HG03060 (cell line): ENCODE data around the gene BLOC1S2.
"Not testable (repeated sequence)": the region's sequence is repeated elsewhere in the genome, so short reads cannot be mapped to it uniquely, and the experiment has no call there.

Experiments
- ATAC-seq: cut with Tn5 transposase; IDR thresholded peaks from one replicate; pipeline ENCODE4 v1.9.1; 2021; ENCODE audit warnings: low read depth, moderate number of reproducible peaks; ENCODE audit not compliant: unreplicated experiment

BLOC1S2 gene

DNA sequence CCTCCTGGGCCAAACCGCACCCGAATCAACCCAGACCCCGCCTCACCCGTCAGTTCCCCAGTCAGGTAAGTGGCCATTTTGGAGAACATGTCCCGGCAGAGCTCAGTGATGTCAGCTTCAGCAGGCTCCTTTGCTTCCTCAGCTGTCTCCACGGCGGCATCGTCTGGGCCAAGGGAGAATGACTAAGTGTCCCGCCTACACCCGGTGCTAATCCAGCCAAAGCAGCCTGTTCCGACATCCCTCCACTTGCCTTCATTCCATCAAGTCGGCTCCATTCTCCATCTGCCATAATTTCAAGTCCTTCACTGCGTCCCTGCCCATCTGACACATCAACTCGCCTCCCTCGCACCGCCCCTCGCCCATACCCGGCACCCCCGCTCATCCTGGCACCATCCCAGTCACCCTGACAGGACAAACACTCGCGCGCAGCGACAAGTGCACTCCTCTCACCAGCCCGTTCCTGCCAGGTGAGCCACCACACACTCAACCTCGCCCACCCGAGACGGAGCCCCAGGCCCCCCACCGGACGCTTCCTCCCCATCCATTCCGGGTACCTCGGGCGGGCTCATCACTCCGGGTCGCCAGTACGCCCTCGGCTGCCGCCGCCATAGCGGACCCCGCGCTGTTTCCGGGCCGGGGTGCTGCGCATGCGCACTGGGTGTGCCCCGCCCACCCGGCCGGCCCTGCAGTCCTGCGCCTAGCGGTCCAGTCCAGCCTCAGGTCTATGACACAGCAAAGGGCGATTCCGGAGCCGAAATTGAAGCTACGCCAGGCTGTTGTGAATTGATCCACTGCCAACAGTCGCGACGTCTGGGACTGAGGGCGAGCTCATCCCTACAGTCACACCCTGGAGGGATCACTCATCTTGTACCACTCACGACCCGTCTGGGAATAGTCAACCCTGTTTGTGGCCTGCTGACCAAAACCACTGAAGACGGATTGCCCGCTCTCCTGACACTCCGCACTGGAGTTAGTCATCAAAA is at the start of gene BLOC1S2:
Gene BLOC1S2, minus strand, starts transcription at position 630 of the 983 bp plus-strand sequence. Its CDS starts 21 bp downstream, at position 609.
- ATAC-seq: peak; percentile 47

DNA sequence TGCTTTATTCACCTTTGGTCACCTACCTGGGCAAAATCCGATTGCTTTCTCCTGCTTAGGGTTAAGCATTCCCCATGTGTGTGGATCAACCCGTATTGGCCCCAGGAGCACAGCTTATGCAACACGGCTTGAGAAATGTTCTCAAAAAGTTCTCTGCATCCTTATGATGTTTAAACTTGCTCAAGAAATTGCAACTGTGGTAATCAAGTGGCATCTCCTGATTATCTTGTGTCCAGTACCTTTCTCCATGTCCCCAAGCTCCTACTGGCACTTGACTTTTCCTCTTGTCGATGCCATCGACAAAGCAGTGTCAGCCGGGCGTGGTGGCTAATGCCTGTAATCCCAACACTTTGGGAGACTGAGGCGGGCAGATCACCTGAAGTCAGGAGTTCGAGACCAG is 48.3 kb upstream of the BLOC1S2 start:
- ATAC-seq: no peak

DNA sequence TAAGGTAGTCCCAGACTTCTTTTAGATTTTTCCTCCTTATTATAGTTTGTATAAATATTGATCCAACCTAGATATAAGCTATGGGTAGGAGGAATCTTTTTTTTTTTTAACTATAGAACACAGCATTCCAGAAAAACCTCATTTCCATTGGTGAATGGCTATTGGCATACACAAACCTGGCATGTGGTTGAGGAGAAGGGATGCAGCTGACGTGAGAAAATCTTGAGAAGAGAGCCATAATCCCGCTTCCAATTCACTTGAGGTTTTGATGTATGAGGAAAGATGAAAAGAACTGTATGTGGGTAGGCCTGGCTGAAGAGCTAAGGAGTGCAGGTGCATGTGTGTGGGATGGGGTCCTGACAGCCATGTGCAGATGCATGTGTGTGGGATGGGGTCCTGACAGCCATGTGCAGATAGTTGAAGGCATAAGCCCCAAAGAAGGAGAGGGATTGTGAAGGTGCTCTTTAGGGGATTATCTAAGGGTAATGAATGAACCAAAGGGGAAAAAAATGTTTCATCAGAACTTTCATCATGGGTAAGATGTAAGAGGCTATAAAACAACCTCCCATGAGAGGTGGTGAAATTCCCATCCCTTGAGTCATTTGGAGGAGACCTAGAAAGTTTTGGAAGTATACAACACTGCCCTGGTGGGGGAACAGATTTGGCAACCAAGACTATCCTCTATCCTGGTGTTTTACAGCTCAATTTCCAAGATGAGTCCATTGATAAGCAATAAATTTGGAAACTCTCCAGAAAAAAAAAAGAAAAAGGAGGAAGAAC is 47.4 kb upstream of the BLOC1S2 start:
- no peak for ATAC-seq

DNA sequence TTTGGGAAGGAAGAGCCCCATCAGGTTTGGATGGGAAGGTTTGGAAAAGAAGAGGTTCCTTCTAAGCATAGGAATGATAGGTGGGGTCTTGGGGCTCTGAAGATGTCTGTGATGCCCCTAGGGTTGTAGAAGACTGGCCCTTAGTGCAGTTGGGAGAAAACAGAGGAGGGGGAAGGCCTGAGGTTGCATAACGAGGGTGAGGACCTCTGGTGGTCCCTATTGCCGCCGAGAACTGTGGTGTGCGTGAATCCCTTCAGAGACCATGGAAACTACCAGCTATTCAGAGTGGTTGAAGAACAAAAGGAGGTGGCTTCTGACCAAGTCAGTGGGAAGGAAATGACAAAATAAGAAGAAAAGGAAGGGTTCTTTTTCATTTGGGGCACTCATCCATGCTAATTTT is 46.6 kb upstream of the BLOC1S2 start:
- ATAC-seq: no peak

DNA sequence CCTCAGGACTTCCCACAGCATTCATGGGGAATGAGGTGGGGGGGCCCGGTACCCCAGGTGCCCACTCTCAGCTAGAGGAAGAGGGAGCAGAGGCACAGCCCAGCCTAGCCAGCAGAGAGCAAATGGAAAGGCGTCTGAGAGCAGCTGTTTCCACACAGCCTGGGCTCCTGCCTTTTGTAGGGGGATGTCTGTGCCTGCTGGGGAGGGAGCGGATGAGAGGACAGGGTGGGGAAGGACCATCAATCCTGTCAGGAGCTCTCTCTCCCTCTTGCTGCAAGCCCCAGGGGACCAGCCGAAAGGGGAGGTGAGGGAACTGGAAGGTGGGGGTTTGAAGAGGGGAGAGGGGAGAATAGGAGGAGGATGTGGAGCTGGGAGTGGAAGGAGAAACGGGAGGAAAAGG is 43.6 kb upstream of the BLOC1S2 start, which contains the start of gene PKD2L1:
Gene PKD2L1, minus strand, starts transcription at position 150 of the 400 bp plus-strand sequence. Its CDS starts 125 bp downstream, at position 25.
- no peak for ATAC-seq

DNA sequence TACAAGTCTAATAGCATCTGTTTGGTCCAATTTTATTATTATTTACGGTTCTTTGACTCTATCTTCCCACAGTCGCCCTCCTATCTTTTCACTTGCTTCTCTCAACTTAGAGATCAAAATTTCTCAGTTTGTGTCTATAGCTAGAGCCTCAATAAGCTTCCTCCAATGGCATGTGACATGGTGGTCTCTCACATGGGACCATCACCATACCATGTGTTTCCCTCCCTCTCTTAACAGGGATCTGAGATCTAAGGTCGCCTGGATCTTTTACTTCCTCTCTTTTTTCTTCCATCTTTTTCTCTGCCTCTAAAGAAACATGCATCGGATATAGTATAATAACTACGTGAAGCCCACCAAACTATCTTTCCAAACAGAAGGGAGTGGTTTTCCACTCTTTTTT is 41.7 kb upstream of the BLOC1S2 start:
- ATAC-seq: no peak

DNA sequence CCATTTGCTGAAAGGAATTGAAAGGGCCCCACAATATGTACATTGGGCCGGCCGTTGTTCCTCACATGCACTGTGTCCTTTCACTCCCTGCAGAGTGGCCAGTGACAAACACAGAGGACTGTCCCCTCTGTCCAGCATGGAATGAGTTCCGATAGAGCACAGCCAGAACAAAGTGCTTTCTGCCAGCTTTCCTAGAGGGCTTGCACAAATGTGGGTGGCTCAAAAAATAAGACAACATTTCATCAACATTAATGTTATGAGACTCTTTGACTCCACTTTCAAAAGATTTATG is 41.2 kb upstream of the BLOC1S2 start:
- ATAC-seq: no peak

DNA sequence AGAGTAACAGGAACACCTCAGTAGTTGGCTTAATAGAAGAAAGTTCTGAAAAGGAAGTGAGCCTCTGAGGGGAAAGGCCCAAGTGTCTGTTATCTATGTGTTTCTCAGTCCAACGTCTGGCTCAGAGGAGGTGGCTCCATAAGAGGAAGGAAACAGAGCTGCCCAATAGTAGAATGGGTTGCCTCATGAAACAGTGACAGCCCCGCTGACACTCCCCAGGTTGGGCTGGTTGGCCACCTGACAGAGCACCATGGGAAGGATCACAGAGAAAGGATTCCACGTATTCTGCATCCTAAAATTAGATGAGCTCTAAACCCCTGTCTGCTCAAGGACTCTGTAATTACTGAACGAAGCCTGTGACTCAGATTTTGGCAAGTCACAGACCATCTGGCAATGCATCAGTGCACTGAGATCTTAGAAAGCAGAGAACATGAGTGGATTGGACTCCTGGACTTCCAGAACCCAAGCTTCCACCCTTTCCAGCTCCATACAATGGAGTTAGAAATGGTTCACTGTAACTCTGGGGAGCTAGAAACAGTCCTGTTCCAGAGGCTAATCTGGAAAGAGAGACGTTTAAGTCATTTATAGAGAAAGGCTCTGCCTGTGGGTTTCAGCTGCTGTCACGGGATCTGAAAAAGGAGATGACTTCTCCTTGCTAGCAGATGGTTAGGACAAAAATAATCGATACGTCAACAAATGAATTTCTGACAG is 40.7 kb upstream of the BLOC1S2 start:
- peak; percentile 88 for ATAC-seq

DNA sequence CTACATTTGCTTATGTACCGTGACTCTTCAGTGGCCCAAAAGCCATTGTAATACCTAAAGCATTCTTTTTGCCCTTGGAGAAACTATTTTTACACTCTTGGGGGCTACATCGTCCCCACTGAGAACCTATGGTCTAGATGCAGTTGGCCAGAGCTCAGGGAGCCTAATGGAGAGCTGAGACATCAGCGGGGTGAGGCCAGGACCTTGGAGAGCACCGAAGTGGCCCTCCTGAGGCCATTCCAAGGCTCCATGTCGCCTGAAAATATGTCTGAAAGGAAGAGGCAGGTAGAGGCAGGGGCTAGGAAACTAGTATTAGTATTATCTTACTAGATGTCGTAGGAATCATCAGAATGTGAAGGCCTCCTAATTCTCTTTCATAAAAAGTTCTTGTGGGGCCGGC is 38.7 kb upstream of the BLOC1S2 start:
- no peak for ATAC-seq

DNA sequence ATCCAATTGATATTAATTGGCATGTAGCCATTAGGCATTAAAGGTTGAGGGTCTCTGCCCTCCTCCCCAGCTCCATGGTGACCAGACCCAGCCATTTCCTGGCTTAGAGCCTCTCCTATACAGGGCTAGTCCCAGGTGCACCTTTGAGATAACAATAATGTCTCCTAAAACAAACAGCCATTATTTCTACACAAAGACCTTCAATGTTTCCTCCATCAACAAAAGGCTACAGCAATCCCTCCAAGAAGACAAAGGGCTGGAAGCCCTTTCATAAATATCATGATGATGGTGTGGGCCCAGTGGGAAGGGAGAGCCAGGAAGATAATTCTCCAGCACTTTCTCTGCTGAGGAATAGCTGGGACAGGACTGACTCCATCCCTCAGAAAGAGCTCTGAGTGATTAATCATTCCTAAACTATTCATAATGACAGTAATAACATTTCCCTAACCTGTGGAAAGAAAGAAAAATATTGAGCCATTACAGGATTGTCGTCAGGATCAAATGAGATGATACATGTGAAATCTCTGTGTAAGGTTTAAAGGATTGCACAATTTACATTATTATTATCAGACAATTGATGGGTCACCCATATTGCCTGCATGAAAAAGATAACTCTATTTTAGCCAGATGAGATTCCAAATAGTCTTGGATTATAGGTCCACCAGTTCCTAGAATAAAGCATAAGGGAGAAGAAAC is 33.4 kb upstream of the BLOC1S2 start:
- no peak for ATAC-seq

DNA sequence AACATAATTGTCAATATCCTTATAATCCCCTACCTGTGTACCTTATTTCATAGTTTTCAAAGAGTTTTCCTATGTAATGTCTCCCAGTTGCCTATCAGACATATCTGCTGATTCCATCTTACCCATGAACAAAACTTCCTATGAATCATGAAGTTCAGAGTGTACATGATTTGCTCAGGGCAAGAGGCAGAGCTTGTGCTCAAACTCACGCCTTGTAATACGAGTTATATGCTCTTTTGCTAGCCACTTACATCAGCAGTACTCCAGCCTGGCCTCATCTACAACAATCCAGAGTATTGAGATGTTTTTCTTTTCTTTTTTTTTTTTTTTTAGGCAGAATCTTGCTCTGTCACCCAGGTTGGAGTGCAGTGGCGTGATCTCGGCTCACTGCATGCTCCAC is 31.7 kb upstream of the BLOC1S2 start:
- no peak for ATAC-seq

DNA sequence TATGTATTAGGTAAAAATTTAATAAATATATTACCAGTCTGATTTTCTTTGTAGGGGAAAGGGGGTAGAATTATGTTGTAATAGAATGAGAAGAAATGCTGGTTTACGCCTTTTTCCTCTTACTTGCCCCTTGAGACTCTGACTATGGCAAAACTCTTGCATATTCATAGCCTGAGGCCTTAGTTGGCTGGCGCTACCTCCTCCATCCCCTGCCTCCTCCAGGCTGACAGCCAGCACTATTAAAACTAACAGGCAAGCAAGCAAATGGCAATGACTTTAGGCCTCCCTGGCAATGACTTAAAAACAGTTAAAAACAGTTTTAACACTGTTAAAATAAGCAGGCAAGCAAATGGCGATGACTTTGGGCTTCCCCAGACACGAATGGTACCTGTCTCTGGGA is 29.1 kb upstream of the BLOC1S2 start:
- no peak for ATAC-seq

DNA sequence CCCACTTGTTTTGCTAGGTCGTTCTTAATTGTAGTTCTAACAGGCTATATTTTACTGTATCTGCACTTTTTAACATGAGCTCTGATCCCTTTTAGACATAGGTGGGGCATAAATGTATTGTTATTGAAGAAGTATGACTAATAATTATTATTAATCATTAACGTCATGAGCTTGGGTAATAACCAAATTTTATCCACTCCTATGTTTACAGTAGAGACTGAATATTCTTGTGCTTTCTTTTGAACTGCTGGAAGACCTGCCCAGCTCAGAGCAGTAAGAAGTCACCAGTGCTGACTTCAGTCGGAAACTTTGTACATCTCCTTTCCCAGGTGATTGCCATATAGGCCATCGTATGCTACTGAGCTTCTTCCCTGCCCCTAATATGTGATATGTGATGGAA is 24.8 kb upstream of the BLOC1S2 start:
- ATAC-seq: no peak

DNA sequence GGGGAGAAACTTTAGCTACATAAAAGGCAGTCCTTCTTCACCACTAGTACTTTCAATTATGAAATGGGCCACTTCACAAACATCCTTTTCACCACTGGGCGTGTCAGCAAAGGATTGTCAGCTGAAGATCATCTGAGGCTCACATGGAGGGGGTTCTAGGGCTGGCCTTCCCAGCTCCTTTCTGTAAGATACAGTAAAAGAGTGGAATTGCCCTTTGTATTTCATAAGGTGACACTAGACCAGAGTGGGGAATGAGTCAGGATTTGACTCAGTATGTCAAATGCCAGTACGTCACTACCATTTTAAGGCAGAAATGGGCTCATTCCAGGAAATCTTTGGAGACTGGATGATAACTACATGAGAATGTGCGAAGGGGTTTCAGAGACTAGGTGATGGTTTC is 21.2 kb upstream of the BLOC1S2 start:
- ATAC-seq: no peak

DNA sequence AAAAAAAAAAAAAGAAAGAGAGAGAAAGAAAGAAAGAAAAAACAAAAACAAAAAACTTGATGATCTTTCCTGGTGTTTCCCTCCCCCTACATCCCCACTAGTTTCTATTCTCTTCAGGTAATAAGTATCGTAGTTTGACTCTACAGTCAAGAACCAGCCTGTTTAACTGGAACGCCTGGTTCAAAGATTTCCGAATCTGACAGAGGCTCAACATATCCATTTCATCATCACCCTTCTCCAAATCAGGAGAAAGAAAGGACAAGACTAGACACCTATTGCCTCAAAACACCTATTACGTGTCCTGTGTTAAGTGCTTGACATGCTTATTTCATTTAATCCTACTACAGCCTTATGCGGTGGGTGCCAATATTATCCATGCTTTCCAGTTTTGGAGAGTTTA is 20.4 kb upstream of the BLOC1S2 start:
- no peak for ATAC-seq

DNA sequence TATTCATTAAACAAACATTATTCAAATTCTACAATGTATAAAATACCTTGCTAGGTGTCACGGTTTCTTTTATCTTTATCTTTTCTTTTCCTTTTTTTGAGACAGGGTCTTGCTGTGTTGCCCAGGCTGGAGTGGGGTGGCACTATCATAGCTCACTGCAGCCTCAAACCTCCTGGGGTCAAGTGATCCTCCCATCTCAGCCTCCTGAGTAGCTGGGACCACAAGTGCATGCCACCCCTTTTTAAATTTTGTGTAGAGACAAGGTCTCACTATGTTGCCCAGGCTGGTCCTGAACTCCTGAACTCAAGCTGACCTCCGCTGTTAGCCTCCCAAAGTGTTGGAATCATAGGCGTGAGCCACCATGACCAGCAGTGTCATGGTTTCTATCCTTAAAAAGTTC is 17.9 kb upstream of the BLOC1S2 start:
- no peak for ATAC-seq

DNA sequence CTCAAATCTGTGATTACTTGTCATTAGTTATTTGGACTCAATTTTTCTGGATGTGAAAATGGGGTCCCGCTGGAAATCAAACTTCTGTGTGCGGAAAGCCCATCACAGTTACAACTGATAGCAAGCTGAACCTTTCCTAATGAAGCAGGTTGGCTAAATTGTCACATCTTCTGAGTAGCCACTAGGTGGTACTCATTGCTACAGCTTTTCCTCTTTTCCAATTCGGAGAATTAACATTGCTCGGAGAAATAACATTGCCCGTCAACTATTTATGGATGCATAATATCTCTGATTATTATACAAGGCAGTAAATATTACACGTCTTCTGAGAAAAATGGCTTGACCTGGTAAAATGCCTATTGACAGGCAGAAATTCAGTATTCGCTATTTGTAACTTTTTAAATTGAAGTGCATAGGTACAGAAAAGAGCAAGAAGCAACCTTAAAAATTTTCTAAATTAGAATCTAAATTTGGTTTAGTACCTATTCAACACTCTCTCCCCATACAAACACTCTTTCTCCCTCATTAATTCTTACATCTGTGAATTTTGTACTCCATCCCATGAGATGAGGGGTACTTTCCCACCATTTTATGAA is 17.3 kb upstream of the BLOC1S2 start:
- ATAC-seq: no peak

DNA sequence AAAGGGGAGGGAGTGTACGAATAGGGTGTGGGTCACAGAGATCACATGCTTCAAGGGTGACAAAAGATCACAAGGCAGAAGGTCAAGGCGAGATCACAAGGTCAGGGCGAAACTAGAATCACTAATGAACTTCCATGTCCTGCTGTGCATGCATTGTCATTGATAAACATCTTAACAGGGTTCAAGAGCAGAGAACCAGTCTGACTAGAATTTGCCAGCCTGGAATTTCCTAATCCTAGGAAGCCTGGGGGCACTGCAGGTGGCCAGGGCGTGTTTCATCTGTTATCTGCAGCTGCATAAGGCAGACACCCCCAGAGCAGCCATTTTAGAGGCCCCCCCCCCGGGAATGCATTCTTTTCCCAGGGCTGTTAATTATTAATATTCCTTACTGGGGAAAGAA is 14.6 kb upstream of the BLOC1S2 start:
- ATAC-seq: not testable (repeated sequence)

DNA sequence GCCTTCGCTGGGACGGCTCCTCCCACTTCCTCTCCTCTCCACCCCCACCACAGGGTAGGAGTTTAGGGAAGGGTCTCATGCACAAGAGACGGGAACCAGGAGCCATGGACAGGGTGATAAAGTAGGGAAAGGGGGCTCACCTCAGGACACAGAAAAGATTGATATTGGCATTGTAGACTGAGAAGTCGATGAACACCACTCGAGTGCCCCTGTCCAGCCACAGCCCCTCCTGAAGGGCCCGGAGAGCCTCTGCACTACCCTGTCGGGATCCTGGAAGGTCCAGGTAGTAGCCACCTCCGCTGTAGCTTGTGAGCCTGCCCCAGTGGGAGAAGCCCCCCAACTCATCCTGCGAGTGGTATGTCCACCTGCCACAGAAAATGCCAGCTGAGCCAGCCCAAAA is 10.8 kb upstream of the BLOC1S2 start:
- no peak for ATAC-seq

DNA sequence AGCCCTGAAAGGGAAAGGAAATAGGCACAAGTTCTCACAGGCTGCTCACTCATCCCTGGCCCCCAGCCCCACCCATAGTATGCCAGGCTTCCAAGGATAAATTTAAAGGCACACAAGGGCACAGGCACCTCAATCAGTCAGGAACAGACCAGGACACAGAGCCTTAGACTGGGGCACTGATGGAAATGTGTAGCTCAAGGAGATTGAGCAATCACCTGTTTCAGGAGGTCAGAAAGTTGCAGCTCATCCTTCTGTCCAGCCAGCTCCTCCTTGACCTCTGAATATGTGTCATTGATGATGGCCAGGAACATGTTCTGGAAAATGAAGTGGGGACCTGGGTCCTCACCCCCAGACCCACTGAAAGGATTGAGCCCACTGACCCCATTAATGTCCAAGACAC is 6.6 kb upstream of the BLOC1S2 start:
- no peak for ATAC-seq
